Fibroblast of the aortic adventitia (primary cell): ENCODE measurements around the gene MKKS. TPM values are rescaled to one million over a fixed set of nuclear protein-coding genes. Genes with fewer than 3 reads are reported as not detected.

Experiments used
- DNase-seq: peaks from one replicate; pipeline ENCODE4 v3.0.0-alpha.2; 2010; ENCODE audit warnings: low read depth
- H3K4me3 ChIP-seq: 2 replicates; pipeline ENCODE4 v1.5.1; 2011; ENCODE audit warnings: low read depth, mild to moderate bottlenecking, control low read depth, low read length, moderate library complexity
- CTCF ChIP-seq: IDR thresholded peaks from 2 replicates; pipeline ENCODE4 v1.5.1; 2011; ENCODE audit warnings: mild to moderate bottlenecking, low read length, control low read depth, inconsistent platforms; ENCODE audit not compliant: insufficient read depth
- total RNA-seq: library from RNA; depleted of rRNA; stranded (reverse); fragments of >200 nt; gene quantifications from 2 replicates; pipeline ENCODE4 v1.2.3, GENCODE V29; 2012; ENCODE audit warnings: low replicate concordance

MKKS gene
- total RNA-seq, 1 donor, result 16.8 TPM

- TF ChIP-seq CTCF, result no peak
- H3K4me3 ChIP-seq, result no peak overlapping the region
- no peak for DNase-seq
Observed at GRCh38 chr20:10432079-10432478, 1.9 kb downstream of the MKKS start.

GRCh38 chr20:10430704-10431103 is 3.3 kb downstream of the MKKS start:
- DNase-seq, result no peak
- no peak overlapping the region for H3K4me3 ChIP-seq
- TF ChIP-seq CTCF, result no peak

- no peak for DNase-seq
- no peak overlapping the region for H3K4me3 ChIP-seq
- no peak for TF ChIP-seq CTCF
Observed at GRCh38 chr20:10430000-10430466, 4.0 kb downstream of the MKKS start.

- no peak for DNase-seq
- H3K4me3 ChIP-seq, result no peak overlapping the region
- no peak for TF ChIP-seq CTCF
Observed at GRCh38 chr20:10429443-10429981, 4.5 kb downstream of the MKKS start.

- DNase-seq, result no peak
- TF ChIP-seq CTCF, result no peak
- H3K4me3 ChIP-seq, result no peak overlapping the region
Observed at GRCh38 chr20:10428008-10428407, 6.0 kb downstream of the MKKS start.

- no peak overlapping the region for H3K4me3 ChIP-seq
- peak; percentile 79 for DNase-seq
- TF ChIP-seq CTCF, result peak; percentile 88
Observed at GRCh38 chr20:10427060-10427692, 6.8 kb downstream of the MKKS start.
